HG02885 (cell line): ENCODE results near the gene YKT6.

Experiments
- ATAC-seq: cut with Tn5 transposase; IDR thresholded peaks from one replicate; pipeline ENCODE4 v1.9.1; 2021; ENCODE audit warnings: mild to moderate bottlenecking; ENCODE audit not compliant: unreplicated experiment, poor library complexity

The YKT6 gene

GRCh38 chr7:44200699-44201461 is at the start of gene YKT6:
YKT6 (plus strand) TSS chr7:44200978; CDS start chr7:44201136, 158 bp downstream.
- ATAC-seq = peak; percentile 99

GRCh38 chr7:44151956-44152355 is 48.8 kb upstream of the YKT6 start:
- no peak for ATAC-seq

GRCh38 chr7:44152971-44153947 is 47.5 kb upstream of the YKT6 start:
- no peak for ATAC-seq

- no peak for ATAC-seq
Measured at GRCh38 chr7:44153948-44154335, 46.8 kb upstream of the YKT6 start.

- ATAC-seq = no peak
Measured at GRCh38 chr7:44154703-44155102, 46.1 kb upstream of the YKT6 start.

GRCh38 chr7:44155191-44156185 is 45.3 kb upstream of the YKT6 start:
- no peak for ATAC-seq

GRCh38 chr7:44156453-44157010 is 44.2 kb upstream of the YKT6 start:
- ATAC-seq = no peak

GRCh38 chr7:44157116-44158080 is 43.4 kb upstream of the YKT6 start:
- no peak for ATAC-seq

- no peak for ATAC-seq
Measured at GRCh38 chr7:44158096-44158872, 42.5 kb upstream of the YKT6 start.

GRCh38 chr7:44158873-44159631 is 41.7 kb upstream of the YKT6 start:
- ATAC-seq = no peak

GRCh38 chr7:44159824-44160630 is 40.8 kb upstream of the YKT6 start:
- no peak for ATAC-seq

GRCh38 chr7:44161371-44161770 is 39.4 kb upstream of the YKT6 start:
- no peak for ATAC-seq

- no peak for ATAC-seq
Measured at GRCh38 chr7:44162179-44162578, 38.6 kb upstream of the YKT6 start.

- no peak for ATAC-seq
Measured at GRCh38 chr7:44162785-44163395, 37.9 kb upstream of the YKT6 start.

GRCh38 chr7:44163591-44163990 is 37.2 kb upstream of the YKT6 start:
- ATAC-seq = no peak

GRCh38 chr7:44167920-44168319 is 32.9 kb upstream of the YKT6 start:
- ATAC-seq = no peak
